ENCODE results near the gene GRK1. TPM values are rescaled to one million over a fixed set of nuclear protein-coding genes. Genes with fewer than 3 reads are reported as not detected.

Gene GRK1
- total RNA-seq, 1 experiment from 2014 or later = not detected

DNA sequence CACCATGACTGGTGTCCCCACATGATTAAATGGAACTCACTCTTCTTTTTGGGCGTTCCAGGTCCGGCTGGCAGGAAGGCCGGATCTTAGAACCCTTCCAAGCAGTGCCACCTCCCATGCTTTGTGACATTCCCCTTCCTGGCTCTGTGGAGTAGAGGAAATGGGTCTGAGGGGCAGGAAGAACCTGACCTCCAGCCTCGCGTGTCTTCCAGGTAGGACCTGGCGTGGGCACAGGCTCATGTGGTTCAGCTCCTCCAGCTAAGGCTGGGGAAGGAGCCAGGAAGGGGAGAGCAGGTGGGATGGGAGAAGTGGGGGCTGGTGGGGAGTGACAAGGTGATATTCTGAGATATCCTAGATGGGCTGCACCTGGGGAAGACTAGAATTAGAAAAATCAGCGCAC lies 94.1 kb downstream of the GRK1 start:
- POLR2A ChIA-PET (ENCODE audit: unreplicated experiment) = no interaction called here
- Histone ChIP-seq H4K20me1 (ENCODE audit: insufficient read depth) (no peaks in the 10 kb centered on the region), H3K9me2 (ENCODE audit: insufficient read depth) (no peaks in the 10 kb centered on the region), H2AFZ (no peak overlapping the region), H3F3A (ENCODE audit: insufficient read depth, low read depth) (peaks cover 24% of the 10 kb centered on the region), H3K79me2 (ENCODE audit: low read depth) (no peaks in the 10 kb centered on the region), H3K9me3 (ENCODE audit: insufficient read depth, low read depth) (no peaks in the 10 kb centered on the region), H3K36me3 (ENCODE audit: low read depth) (no peaks in the 10 kb centered on the region), H3K4me3 (no peak overlapping the region), H3K27me3 (ENCODE audit: insufficient read depth, low read depth) (peaks cover 65% of the 10 kb centered on the region), H3K4me1 (replicated peaks; ENCODE audit: insufficient read depth) (peaks cover 13% of the 10 kb centered on the region), H3K4me2 (no peak overlapping the region), H3K27ac (no peak overlapping the region)
- intact Hi-C loops (cut with micrococcal nuclease; ENCODE audit: unreplicated experiment) = no loop called here
- no peak for TF ChIP-seq EZH2 (IDR thresholded peaks at IDR 0.05; ENCODE audit: low read depth)
- TF ChIP-seq, protein P1, sequence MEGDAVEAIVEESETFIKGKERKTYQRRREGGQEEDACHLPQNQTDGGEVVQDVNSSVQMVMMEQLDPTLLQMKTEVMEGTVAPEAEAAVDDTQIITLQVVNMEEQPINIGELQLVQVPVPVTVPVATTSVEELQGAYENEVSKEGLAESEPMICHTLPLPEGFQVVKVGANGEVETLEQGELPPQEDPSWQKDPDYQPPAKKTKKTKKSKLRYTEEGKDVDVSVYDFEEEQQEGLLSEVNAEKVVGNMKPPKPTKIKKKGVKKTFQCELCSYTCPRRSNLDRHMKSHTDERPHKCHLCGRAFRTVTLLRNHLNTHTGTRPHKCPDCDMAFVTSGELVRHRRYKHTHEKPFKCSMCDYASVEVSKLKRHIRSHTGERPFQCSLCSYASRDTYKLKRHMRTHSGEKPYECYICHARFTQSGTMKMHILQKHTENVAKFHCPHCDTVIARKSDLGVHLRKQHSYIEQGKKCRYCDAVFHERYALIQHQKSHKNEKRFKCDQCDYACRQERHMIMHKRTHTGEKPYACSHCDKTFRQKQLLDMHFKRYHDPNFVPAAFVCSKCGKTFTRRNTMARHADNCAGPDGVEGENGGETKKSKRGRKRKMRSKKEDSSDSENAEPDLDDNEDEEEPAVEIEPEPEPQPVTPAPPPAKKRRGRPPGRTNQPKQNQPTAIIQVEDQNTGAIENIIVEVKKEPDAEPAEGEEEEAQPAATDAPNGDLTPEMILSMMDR (conservative IDR thresholded peaks at IDR 0.05) = no peak
- CTCF ChIA-PET = no interaction called here
- no TSS peak for BruUV-seq (replicated peaks)
- no peak for DNase-seq

DNA sequence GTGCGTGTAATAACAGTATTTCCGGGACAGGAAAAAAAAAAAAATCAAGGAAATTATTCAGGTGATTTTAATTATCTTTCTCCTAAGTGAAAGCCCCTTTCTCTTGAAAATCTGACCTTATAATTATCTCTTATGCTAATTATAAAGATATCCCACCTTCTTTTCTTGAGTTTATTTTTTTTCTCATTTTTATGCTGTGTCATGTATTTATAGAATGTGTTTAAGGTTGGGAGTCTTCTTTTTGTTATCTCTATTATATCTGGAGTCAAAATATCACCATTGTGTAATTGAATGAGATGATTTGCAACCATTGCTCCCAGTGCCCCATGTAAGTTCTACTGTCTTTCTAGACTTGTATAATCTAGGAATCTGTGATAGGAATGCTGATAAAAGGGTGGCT lies 95.1 kb downstream of the GRK1 start:
- Histone ChIP-seq H3K27me3 (ENCODE audit: insufficient read depth, low read depth) (peaks cover 75% of the 10 kb centered on the region), H3K36me3 (ENCODE audit: low read depth) (no peaks in the 10 kb centered on the region)
- TF ChIP-seq, protein P1 (conservative IDR thresholded peaks at IDR 0.05) = no peak
- no peak for TF ChIP-seq EZH2 (IDR thresholded peaks at IDR 0.05; ENCODE audit: low read depth)

DNA sequence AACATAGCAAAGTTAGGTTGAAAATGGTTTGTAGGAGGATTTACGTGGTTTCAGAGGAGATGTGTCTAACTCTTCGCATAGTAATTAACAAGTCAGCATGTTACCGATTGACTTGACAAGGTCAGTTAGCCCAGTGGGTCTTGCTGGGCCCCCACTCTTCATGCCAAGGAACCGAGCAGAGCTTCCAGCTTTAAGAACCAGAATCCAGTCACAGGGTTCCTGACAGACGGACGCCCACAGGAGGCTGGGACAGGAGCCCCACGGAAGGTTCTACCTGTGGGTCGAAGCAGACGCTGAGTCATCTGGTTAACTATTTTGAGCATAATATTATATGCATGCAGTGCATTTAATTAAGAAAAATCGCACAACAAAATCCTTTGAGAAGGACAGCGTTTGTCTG lies 95.5 kb downstream of the GRK1 start:
- Histone ChIP-seq H4K20me1 (ENCODE audit: insufficient read depth) (no peaks in the 10 kb centered on the region), H3K27me3 (ENCODE audit: insufficient read depth, low read depth) (peaks cover 79% of the 10 kb centered on the region), H2AFZ (no peak overlapping the region), H3K79me2 (ENCODE audit: low read depth) (no peaks in the 10 kb centered on the region), H3K4me3 (no peak overlapping the region), H3K27ac (no peak overlapping the region), H3K4me2 (no peak overlapping the region), H3F3A (ENCODE audit: insufficient read depth, low read depth) (peaks cover 14% of the 10 kb centered on the region; the same call in 1 of the 2 replicates), H3K36me3 (ENCODE audit: low read depth) (no peaks in the 10 kb centered on the region), H3K9me3 (ENCODE audit: insufficient read depth, low read depth) (no peaks in the 10 kb centered on the region), H3K4me1 (replicated peaks; ENCODE audit: insufficient read depth) (0 out of 2 replicates have a peak, but pooled peaks cover 7% of the 10 kb centered on the region), H3K9me2 (ENCODE audit: insufficient read depth) (no peaks in the 10 kb centered on the region)
- POLR2A ChIA-PET (ENCODE audit: unreplicated experiment) = no interaction called here
- CTCF ChIA-PET = no interaction called here
- DNase-seq = no peak
- BruUV-seq (replicated peaks) = no TSS peak
- TF ChIP-seq, protein P1 (conservative IDR thresholded peaks at IDR 0.05) = no peak
- TF ChIP-seq EZH2 (IDR thresholded peaks at IDR 0.05; ENCODE audit: low read depth) = no peak
- intact Hi-C loops (cut with micrococcal nuclease; ENCODE audit: unreplicated experiment) = no loop called here

More for the DNA sequence above, 95.1 kb downstream of the GRK1 start:
- ChIA-PET CTCF (no interaction called here), POLR2A (ENCODE audit: unreplicated experiment) (no interaction called here)
- Histone ChIP-seq H3K27ac (no peak overlapping the region), H3K9me3 (ENCODE audit: insufficient read depth, low read depth) (no peaks in the 10 kb centered on the region), H3K4me1 (replicated peaks; ENCODE audit: insufficient read depth) (peaks cover 7% of the 10 kb centered on the region), H3K4me3 (no peak overlapping the region), H2AFZ (no peak overlapping the region), H3K4me2 (no peak overlapping the region), H4K20me1 (ENCODE audit: insufficient read depth) (no peaks in the 10 kb centered on the region), H3F3A (ENCODE audit: insufficient read depth, low read depth) (peaks cover 19% of the 10 kb centered on the region), H3K79me2 (ENCODE audit: low read depth) (no peaks in the 10 kb centered on the region), H3K9me2 (ENCODE audit: insufficient read depth) (no peaks in the 10 kb centered on the region)
- no peak for DNase-seq
- no TSS peak for BruUV-seq (replicated peaks)
- intact Hi-C loops (cut with micrococcal nuclease; ENCODE audit: unreplicated experiment) = no loop called here
